ENCODE data around the gene CFAP68. TPM values are rescaled to one million over a fixed set of nuclear protein-coding genes. Genes with fewer than 3 reads are reported as not detected.

The CFAP68 gene
- total and polyA plus RNA-seq, 10 of the 15 experiments (the other 5 are each of a cell fraction or from before 2014, with no cell fraction given) = 35.7 to 84.4 (median 64.1) TPM

DNA sequence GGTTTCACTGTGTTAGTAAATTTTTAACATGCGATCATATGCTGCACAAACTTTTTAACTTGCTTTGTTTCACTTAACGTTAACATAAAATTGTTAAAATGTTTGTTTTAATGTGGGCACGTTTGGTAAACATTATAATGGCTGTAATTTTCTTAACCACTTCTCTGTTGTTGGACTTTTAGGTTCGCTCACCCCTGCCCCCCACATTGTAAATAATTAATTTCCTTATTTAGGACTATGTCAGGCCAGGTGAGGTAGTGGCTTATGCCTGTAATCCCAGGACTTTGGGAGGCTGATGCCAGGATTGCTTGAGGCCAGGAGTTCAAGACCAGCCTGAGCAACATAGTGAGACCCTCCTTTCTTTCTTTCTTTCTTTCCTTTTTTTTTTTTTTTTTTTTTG, 51.1 kb downstream of the CFAP68 start:
- ChIA-PET SMC1A (ENCODE audit: uncharacterized antibody, unreplicated experiment) (interaction anchor here (0.6 to 3.7 kb wide), 5 partner anchors 13 to 90 kb away, joined by 3 to 45 read pairs (median 3); partner anchors contain the start of gene ALG9), RAD21 (ENCODE audit: unreplicated experiment) (interaction anchor here (0.7 to 10.8 kb wide), 3 partner anchors 50 to 350 kb away, joined by 3 to 109 read pairs (median 14); no protein-coding TSS in a partner anchor), CTCF (interaction anchor here (0.9 to 9.2 kb wide), 13 partner anchors 8 to 352 kb away, joined by 3 to 180 read pairs (median 4); partner anchors contain the start of genes BCO2, C11orf52 and DIXDC1), POLR2A (interaction anchor here (0.9 kb wide), 1 partner anchor 51 kb away, joined by 5 read pairs; no protein-coding TSS in a partner anchor)
- DNase-seq (ENCODE audit: low read depth, low spot score) (no peak), FAIRE-seq (no peak), ATAC-seq (no peak)
- H3K9me3 ChIP-seq (replicated peaks; ENCODE audit: control insufficient read depth, insufficient read depth, low read length) = no peaks in the 10 kb centered on the region
- H3K79me2 ChIP-seq (ENCODE audit: control insufficient read depth, insufficient read depth, low read length) = no peaks in the 10 kb centered on the region
- peaks cover 10% of the 10 kb centered on the region for H3K4me1 ChIP-seq (ENCODE audit: control insufficient read depth, insufficient read depth, low read length)
- H3K36me3 ChIP-seq (ENCODE audit: control insufficient read depth in 2 of 2, insufficient read depth in 2 of 2, low read length in 1 of 2) = no peaks in the 10 kb centered on the region
- intact Hi-C loops (cut with micrococcal nuclease; ENCODE audit: unreplicated experiment) (loop anchor here (10.0 kb wide), 1 partner anchor 244 kb away; the partner anchor contains the start of gene BCO2), in situ Hi-C loops (cut with MboI) (loop anchor here (10.0 kb wide), 1 partner anchor 344 kb away; no protein-coding TSS in a partner anchor)
- no peak overlapping the region for H3K9ac ChIP-seq (ENCODE audit: control insufficient read depth, insufficient read depth, low read length)
- BruUV-seq (replicated peaks) = no TSS peak
- H3K27me3 ChIP-seq (replicated peaks in 1 of 2; ENCODE audit: control insufficient read depth in 2 of 2, insufficient read depth in 2 of 2, low read length in 1 of 2) = no peaks in the 10 kb centered on the region
- 31% methylated on average over 4 of the region's 4 CpGs for WGBS (ENCODE audit: insufficient coverage, insufficient replicate concordance, low lambda C conversion rate, missing lambda C conversion rate)
- H3K4me2 ChIP-seq (ENCODE audit: control insufficient read depth, insufficient read depth) = no peak overlapping the region
- no peak overlapping the region for H2AFZ ChIP-seq (ENCODE audit: control insufficient read depth, low read depth, low read length)
- TF ChIP-seq TBL1XR1 (IDR thresholded peaks at IDR 0.05; ENCODE audit: low read depth, low read length) (no peak), POLR2A (IDR thresholded peaks at IDR 0.05; ENCODE audit: low read depth, low read length) (no peak), RB1 (IDR thresholded peaks at IDR 0.05; ENCODE audit: borderline replicate concordance) (no peak), RELA (IDR thresholded peaks at IDR 0.05; ENCODE audit: borderline replicate concordance, partially characterized antibody) (no peak), ZNF24 (IDR thresholded peaks at IDR 0.05) (no peak), NRF1 (conservative IDR thresholded peaks at IDR 0.05; ENCODE audit: low read depth, low read length) (no peak), NFYA (IDR thresholded peaks at IDR 0.05; ENCODE audit: borderline replicate concordance, low read depth, low read length) (no peak), ZNF217 (IDR thresholded peaks at IDR 0.05) (no peak), SUPT20H (IDR thresholded peaks at IDR 0.05; ENCODE audit: borderline replicate concordance, control insufficient read depth, low read depth, low read length) (no peak), HCFC1 (IDR thresholded peaks at IDR 0.05; ENCODE audit: low read length) (no peak), ZNF207 (IDR thresholded peaks at IDR 0.05; ENCODE audit: borderline replicate concordance) (no peak)
- TF ChIP-seq, protein P1, sequence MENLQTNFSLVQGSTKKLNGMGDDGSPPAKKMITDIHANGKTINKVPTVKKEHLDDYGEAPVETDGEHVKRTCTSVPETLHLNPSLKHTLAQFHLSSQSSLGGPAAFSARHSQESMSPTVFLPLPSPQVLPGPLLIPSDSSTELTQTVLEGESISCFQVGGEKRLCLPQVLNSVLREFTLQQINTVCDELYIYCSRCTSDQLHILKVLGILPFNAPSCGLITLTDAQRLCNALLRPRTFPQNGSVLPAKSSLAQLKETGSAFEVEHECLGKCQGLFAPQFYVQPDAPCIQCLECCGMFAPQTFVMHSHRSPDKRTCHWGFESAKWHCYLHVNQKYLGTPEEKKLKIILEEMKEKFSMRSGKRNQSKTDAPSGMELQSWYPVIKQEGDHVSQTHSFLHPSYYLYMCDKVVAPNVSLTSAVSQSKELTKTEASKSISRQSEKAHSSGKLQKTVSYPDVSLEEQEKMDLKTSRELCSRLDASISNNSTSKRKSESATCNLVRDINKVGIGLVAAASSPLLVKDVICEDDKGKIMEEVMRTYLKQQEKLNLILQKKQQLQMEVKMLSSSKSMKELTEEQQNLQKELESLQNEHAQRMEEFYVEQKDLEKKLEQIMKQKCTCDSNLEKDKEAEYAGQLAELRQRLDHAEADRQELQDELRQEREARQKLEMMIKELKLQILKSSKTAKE (IDR thresholded peaks at IDR 0.05; ENCODE audit: low read depth, poor library complexity, severe bottlenecking) = no peak
- TF ChIP-seq, protein P2, sequence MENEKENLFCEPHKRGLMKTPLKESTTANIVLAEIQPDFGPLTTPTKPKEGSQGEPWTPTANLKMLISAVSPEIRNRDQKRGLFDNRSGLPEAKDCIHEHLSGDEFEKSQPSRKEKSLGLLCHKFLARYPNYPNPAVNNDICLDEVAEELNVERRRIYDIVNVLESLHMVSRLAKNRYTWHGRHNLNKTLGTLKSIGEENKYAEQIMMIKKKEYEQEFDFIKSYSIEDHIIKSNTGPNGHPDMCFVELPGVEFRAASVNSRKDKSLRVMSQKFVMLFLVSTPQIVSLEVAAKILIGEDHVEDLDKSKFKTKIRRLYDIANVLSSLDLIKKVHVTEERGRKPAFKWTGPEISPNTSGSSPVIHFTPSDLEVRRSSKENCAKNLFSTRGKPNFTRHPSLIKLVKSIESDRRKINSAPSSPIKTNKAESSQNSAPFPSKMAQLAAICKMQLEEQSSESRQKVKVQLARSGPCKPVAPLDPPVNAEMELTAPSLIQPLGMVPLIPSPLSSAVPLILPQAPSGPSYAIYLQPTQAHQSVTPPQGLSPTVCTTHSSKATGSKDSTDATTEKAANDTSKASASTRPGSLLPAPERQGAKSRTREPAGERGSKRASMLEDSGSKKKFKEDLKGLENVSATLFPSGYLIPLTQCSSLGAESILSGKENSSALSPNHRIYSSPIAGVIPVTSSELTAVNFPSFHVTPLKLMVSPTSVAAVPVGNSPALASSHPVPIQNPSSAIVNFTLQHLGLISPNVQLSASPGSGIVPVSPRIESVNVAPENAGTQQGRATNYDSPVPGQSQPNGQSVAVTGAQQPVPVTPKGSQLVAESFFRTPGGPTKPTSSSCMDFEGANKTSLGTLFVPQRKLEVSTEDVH (IDR thresholded peaks at IDR 0.05; ENCODE audit: low read depth, partially characterized antibody) = no peak
- TF ChIP-seq, protein P3, sequence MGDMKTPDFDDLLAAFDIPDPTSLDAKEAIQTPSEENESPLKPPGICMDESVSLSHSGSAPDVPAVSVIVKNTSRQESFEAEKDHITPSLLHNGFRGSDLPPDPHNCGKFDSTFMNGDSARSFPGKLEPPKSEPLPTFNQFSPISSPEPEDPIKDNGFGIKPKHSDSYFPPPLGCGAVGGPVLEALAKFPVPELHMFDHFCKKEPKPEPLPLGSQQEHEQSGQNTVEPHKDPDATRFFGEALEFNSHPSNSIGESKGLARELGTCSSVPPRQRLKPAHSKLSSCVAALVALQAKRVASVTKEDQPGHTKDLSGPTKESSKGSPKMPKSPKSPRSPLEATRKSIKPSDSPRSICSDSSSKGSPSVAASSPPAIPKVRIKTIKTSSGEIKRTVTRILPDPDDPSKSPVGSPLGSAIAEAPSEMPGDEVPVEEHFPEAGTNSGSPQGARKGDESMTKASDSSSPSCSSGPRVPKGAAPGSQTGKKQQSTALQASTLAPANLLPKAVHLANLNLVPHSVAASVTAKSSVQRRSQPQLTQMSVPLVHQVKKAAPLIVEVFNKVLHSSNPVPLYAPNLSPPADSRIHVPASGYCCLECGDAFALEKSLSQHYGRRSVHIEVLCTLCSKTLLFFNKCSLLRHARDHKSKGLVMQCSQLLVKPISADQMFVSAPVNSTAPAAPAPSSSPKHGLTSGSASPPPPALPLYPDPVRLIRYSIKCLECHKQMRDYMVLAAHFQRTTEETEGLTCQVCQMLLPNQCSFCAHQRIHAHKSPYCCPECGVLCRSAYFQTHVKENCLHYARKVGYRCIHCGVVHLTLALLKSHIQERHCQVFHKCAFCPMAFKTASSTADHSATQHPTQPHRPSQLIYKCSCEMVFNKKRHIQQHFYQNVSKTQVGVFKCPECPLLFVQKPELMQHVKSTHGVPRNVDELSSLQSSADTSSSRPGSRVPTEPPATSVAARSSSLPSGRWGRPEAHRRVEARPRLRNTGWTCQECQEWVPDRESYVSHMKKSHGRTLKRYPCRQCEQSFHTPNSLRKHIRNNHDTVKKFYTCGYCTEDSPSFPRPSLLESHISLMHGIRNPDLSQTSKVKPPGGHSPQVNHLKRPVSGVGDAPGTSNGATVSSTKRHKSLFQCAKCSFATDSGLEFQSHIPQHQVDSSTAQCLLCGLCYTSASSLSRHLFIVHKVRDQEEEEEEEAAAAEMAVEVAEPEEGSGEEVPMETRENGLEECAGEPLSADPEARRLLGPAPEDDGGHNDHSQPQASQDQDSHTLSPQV (IDR thresholded peaks at IDR 0.05) = no peak
- H3K4me3 ChIP-seq = no peak overlapping the region
- H3K27ac ChIP-seq (ENCODE audit: control insufficient read depth, insufficient read depth) = no peak overlapping the region
- no peaks in the 10 kb centered on the region for H4K20me1 ChIP-seq (ENCODE audit: control insufficient read depth, insufficient read depth)
